GM12873 (cell line): ENCODE results near the gene DOCK1.

Experiments
- CTCF ChIP-seq: IDR thresholded peaks from 2 replicates; pipeline ENCODE4 v1.5.1; 2012; ENCODE audit warnings: low read depth, mild to moderate bottlenecking, moderate library complexity, low read length, control low read depth; ENCODE audit not compliant: insufficient read depth; ENCODE audit errors: missing control alignments

Gene DOCK1

GRCh38 chr10:127092916-127093315 is 187.7 kb downstream of the DOCK1 start:
- TF ChIP-seq CTCF = no peak

GRCh38 chr10:127094984-127095383 is 189.8 kb downstream of the DOCK1 start:
- no peak for TF ChIP-seq CTCF

GRCh38 chr10:127100983-127101615 is 195.9 kb downstream of the DOCK1 start:
- TF ChIP-seq CTCF = no peak

DNA sequence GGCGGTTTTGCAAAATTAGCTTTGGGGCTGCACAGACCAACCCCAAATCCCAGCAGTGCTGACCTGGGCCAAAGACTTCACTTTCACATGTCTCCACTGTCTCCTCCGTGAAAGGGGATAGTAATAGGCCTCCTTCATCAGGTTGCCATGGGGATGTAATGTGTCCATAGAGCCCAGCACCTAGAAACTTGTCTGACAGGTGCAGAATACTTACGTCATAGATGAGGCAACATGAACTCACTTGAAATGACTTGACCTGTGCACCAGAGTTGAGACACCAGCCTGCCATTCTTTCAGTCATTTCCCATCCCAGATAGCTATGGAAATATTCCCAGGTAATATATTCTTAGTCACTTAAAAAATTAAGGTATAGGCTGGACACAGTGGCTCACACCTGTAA is 196.9 kb downstream of the DOCK1 start:
- TF ChIP-seq CTCF = no peak

- TF ChIP-seq CTCF = no peak
These were observed 209.9 kb downstream of the DOCK1 start for GRCh38 chr10:127115100-127115499.

DNA sequence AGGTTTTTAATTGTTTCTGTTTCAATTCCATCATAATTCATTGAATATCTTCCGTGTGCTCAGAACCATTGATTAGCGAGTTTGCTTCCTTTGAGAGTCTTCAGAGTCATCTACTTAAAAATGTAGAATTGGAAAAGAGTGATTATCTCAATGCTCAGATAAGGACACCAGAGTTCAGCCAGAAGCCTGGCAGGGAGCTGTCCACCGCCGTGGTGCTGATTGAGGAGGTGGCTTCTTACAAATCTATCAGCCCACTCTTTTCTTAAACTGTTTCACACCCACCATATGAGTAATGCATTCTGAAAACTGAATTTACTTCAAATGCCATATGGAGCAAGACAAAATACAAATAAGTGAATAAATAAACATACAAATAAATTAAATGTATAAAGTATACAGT is 211.9 kb downstream of the DOCK1 start:
- TF ChIP-seq CTCF = no peak

GRCh38 chr10:127118034-127118433 is 212.8 kb downstream of the DOCK1 start:
- no peak for TF ChIP-seq CTCF

DNA sequence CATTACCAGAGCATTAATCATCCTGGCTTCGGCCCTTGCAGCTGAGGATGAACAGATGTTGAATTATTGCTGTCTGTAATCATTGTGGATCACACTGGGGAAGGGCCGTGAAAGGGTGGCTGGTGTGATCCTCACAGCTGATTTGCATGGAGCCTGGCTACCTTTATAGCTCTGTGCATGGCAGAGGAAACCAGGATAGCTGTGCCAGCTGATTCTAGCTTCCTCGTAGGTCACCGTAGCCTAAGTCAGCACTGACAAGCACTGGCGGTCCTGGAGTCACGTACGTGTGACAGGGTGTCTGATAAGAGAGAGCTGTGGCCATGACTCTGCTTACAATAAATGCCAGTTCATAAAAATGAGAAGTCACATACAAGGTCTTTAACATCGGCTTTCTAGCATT is 214.7 kb downstream of the DOCK1 start:
- no peak for TF ChIP-seq CTCF
